ENCODE data around the gene DCP1A.

GRCh38 chr3:53267766-53268165, 79.6 kb downstream of the DCP1A start:
- TF ChIP-seq CCAR2 (optimal IDR thresholded peaks at IDR 0.05; ENCODE audit: low read depth, low read length) (no peak), FOXK1 (CRISPR knock-in tag; IDR thresholded peaks at IDR 0.05; ENCODE audit: borderline replicate concordance, low read depth) (no peak), ZNF569 (CRISPR knock-in tag; IDR thresholded peaks at IDR 0.05; ENCODE audit: borderline replicate concordance) (no peak), POLR2A (IDR thresholded peaks at IDR 0.05; ENCODE audit: insufficient read depth in 1 of 2, low read depth in 2 of 2, low read length in 2 of 2) (no peak)
